Cardiac muscle cell (in vitro differentiated cells and primary cell): ENCODE results near the gene PPFIBP2. TPM values are rescaled to one million over a fixed set of nuclear protein-coding genes. Genes with fewer than 3 reads are reported as not detected.

Source experiments
- DNase-seq, 2 donors: peaks; one replicate each; pipeline versions ENCODE4 v3.0.0 to v3.0.0-alpha.2; 2010 to 2017; ENCODE audit warnings: low read depth in 1 of 2, low spot score in 1 of 2
- H3K27ac ChIP-seq: fragments of 200-600 bp; sonication (generic); 2 replicates; pipeline ENCODE4 v1.5.1; 2016
- H3K27me3 ChIP-seq: fragments of 200-600 bp; sonication (generic); 2 replicates; pipeline ENCODE4 v1.6.0; 2016; ENCODE audit warnings: control low read depth
- H3K36me3 ChIP-seq: fragments of 200-600 bp; sonication (generic); 2 replicates; pipeline ENCODE4 v1.5.1; 2016; ENCODE audit warnings: control low read depth
- H3K4me1 ChIP-seq: fragments of 200-600 bp; sonication (generic); 2 replicates; pipeline ENCODE4 v1.8.1; 2017; ENCODE audit warnings: low read depth, mild to moderate bottlenecking, mixed run types
- H3K4me3 ChIP-seq: fragments of 200-600 bp; sonication (generic); 2 replicates; pipeline ENCODE4 v1.5.1; 2016; ENCODE audit warnings: mild to moderate bottlenecking
- H3K9me3 ChIP-seq: fragments of 200-600 bp; sonication (generic); 2 replicates; pipeline ENCODE4 v1.5.1; 2017; ENCODE audit warnings: low read depth, mild to moderate bottlenecking, control low read depth
- CTCF ChIP-seq: IDR thresholded peaks from 2 replicates; pipeline ENCODE4 v1.5.1; 2012; ENCODE audit warnings: low read depth, mild to moderate bottlenecking, low read length
- polyA plus RNA-seq: library from polyadenylated mRNA; unstranded; fragments of >200 nt; fragmentation: Nextera tagmentation; extraction: Ambion mirVana; gene quantifications from 2 replicates; pipeline ENCODE4 v1.2.1, GENCODE V29; 2016
- total RNA-seq: library from RNA; depleted of rRNA; stranded (reverse); fragments of >200 nt; gene quantifications from 2 replicates; pipeline ENCODE4 v1.2.3, GENCODE V29; 2016

PPFIBP2 gene
- total and polyA plus RNA-seq, 2 experiments from 2014 or later: 8.0 to 13.2 TPM

GRCh38 chr11:7509966-7510365 lies 3.8 kb upstream of the PPFIBP2 start:
- Histone ChIP-seq H3K27me3 (peaks cover 9% of the 10 kb centered on the region), H3K4me1 (peaks cover 13% of the 10 kb centered on the region), H3K4me3 (no peak overlapping the region), H3K27ac (no peak overlapping the region), H3K9me3 (no peaks in the 10 kb centered on the region), H3K36me3 (no peaks in the 10 kb centered on the region)
- TF ChIP-seq CTCF: no peak
- DNase-seq: peak in 1 of 2 donors; percentile 39

DNA sequence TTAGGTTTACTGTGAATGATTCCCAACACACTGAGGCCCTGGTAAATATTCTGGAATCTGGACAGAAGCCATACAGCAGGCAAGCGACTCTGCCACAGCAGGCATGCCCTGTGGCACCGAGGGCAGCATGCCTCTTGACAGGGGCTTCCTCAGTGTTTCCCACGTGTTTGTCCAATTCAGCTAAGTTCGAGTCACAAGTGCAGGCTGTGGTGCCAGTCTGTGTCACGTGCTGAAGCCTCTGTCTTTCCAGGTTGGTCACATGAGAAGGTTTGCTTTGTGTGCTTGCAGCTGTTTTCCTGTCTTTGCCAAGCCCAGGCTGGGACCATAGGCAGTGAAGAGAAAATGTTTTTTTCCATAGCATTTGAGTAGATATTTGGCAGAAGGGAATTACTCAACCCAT lies 2.4 kb upstream of the PPFIBP2 start:
- TF ChIP-seq CTCF: no peak
- peak in 1 of 2 donors; percentile 18 for DNase-seq
- Histone ChIP-seq H3K4me3 (no peak overlapping the region), H3K27ac (no peak overlapping the region), H3K27me3 (peaks cover 22% of the 10 kb centered on the region), H3K36me3 (no peaks in the 10 kb centered on the region), H3K9me3 (no peaks in the 10 kb centered on the region), H3K4me1 (peaks cover 13% of the 10 kb centered on the region)

DNA sequence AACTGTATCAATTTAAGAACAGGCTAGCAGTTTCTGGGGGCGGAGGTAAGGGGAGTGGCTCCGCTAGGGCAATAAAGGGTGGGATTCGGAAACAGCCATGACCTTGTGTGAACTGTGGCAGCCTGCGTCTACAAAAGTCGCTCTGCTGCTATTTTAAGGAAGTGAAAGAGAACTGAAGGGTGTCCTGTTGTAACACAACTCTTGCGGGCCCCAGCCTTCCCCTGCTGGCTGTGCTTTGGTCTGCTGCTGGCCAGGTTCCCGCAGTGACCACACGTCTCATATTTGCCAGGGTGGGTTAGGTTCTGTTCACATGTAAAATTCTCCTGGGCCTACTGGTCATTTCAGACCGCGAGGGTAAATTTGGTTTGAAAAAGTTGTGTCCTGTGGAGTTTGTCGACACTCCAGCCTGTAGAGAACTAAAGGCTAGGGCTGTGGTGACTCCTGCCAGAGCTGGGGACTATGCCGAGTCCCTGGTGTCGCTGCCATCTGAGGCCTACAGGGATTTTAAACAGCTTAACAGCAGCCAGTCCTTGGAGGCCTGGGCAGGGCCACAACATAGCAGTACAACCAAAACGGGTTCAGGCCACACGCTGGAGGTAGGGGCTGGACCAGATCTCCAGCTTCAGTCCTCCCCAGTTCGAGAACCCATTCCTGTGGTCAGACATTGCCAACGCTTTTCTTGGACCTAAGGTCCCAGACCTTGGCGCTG lies 1.1 kb upstream of the PPFIBP2 start:
- DNase-seq: peak; percentile 74 to 75
- Histone ChIP-seq H3K27me3 (peaks cover 22% of the 10 kb centered on the region), H3K36me3 (no peaks in the 10 kb centered on the region), H3K4me3 (peak overlapping the region; percentile 54), H3K9me3 (no peaks in the 10 kb centered on the region), H3K27ac (peak overlapping the region; percentile 87), H3K4me1 (peaks cover 13% of the 10 kb centered on the region)
- TF ChIP-seq CTCF: no peak

DNA sequence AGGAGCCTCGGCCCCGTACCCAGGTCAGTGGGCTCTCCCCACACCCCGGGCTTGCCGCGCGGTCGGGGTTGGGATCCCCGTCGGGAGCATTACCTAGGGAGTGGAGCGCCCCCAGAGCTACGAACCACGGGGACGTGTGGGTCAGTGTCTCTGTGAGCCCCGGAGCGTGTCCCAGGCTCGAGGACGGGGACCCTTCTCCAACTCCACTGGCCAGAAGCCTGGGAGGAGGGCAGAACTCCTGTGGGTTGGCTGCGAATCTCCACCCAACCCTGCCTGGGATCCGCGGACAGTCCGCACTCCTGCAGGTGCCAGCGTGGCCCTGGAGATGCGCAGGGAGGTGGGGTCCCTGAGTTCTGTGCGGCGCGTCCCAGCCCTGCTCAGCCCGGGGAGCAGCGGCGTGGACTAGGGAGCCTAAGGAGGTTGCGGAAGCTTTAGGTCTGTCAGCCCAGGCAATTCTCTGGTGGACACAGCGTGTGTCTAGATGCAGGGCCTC lies 346 bp downstream of the PPFIBP2 start:
- Histone ChIP-seq H3K36me3 (no peaks in the 10 kb centered on the region), H3K4me1 (peaks cover 13% of the 10 kb centered on the region), H3K9me3 (no peaks in the 10 kb centered on the region), H3K27me3 (peaks cover 22% of the 10 kb centered on the region), H3K27ac (no peak overlapping the region), H3K4me3 (peak overlapping the region; percentile 54)
- peak in 1 of 2 donors; percentile 18 for DNase-seq
- TF ChIP-seq CTCF: no peak

- peaks cover 13% of the 10 kb centered on the region for H3K4me1 ChIP-seq
- H3K27me3 ChIP-seq: peaks cover 22% of the 10 kb centered on the region
- no peak for DNase-seq
- no peak overlapping the region for H3K27ac ChIP-seq
- no peak for TF ChIP-seq CTCF
- H3K36me3 ChIP-seq: no peaks in the 10 kb centered on the region
- no peaks in the 10 kb centered on the region for H3K9me3 ChIP-seq
- no peak overlapping the region for H3K4me3 ChIP-seq
These were observed 1.7 kb downstream of the PPFIBP2 start for GRCh38 chr11:7515447-7515886.
